T-cell (primary cell): ENCODE measurements around the gene TPST1. TPM values are rescaled to one million over a fixed set of nuclear protein-coding genes. Genes with fewer than 3 reads are reported as not detected.

Experiments
- ATAC-seq, 4 experiments: fragments of 200-7000 bp in 3 of 4; fragments of 150-1000 bp in 1 of 4; cut with Tn5 transposase; replicated peaks in 1 of 4; 1 replicate in 3 of 4; 2 replicates in 1 of 4; pipeline ENCODE4 v1.10.0; 2021; ENCODE audit warnings: moderate library complexity in 3 of 4, mild to moderate bottlenecking in 2 of 4, moderate number of reproducible peaks in 1 of 4
- CTCF ChIA-PET, 2 donors: fragments of 300-600 bp; sonication (Branson Sonifier 250); formaldehyde crosslinking; loops; one replicate each; lab custom pipeline; 2022; ENCODE audit warnings: antibody characterized with exemption in 2 of 2; lab: Charles Lee
- POLR2A ChIA-PET, 2 donors: fragments of 300-600 bp; sonication (Branson Sonifier 250); formaldehyde crosslinking; loops; one replicate each; lab custom pipeline; 2022; ENCODE audit warnings: antibody characterized with exemption in 2 of 2; lab: Charles Lee
- DNase-seq, 35 experiments: peaks; one replicate each; pipeline versions ENCODE4 v3.0.0 to v3.0.0-alpha.2; 2013 to 2023
- H3K27ac ChIP-seq: one replicate; pipeline ENCODE4 v1.5.1; 2013; ENCODE audit warnings: low read length
- H3K27me3 ChIP-seq, 2 experiments: replicated peaks in 1 of 2; 1 replicate in 1 of 2; 2 replicates in 1 of 2; pipeline versions ENCODE4 v1.6.1 to v1.7.0; 2013; ENCODE audit warnings: low read length in 1 of 2, mixed read lengths in 1 of 2; ENCODE audit not compliant: control insufficient read depth in 2 of 2, insufficient read depth in 2 of 2; ENCODE audit errors: extremely low read depth in 1 of 2
- H3K36me3 ChIP-seq, 2 donors: 1 replicate in 1 of 2; 2 replicates in 1 of 2; pipeline versions ENCODE4 v1.6.1 to v1.7.0; 2013; ENCODE audit warnings: low read length in 1 of 2; ENCODE audit not compliant: control insufficient read depth in 2 of 2, insufficient read depth in 1 of 2; ENCODE audit errors: extremely low read depth in 1 of 2
- H3K4me1 ChIP-seq, 2 experiments: 1 replicate in 1 of 2; 2 replicates in 1 of 2; pipeline versions ENCODE4 v1.6.1 to v1.7.0; 2013; ENCODE audit warnings: low read length in 2 of 2, mixed read lengths in 1 of 2; ENCODE audit not compliant: insufficient read depth in 2 of 2, control insufficient read depth in 1 of 2; ENCODE audit errors: extremely low read depth in 1 of 2
- H3K4me3 ChIP-seq, 2 donors: 1 replicate in 1 of 2; 2 replicates in 1 of 2; pipeline versions ENCODE4 v1.5.1 to v1.7.0; 2013; ENCODE audit warnings: mild to moderate bottlenecking in 2 of 2, low read length in 1 of 2, moderate library complexity in 1 of 2; ENCODE audit not compliant: control insufficient read depth in 1 of 2; ENCODE audit errors: extremely low read depth in 1 of 2
- H3K9me3 ChIP-seq: 2 replicates; pipeline ENCODE4 v1.7.0; 2013
- H3K27ac Mint-ChIP-seq, 2 donors: one replicate each; pipeline ENCODE4 v1.8.0; 2020 to 2021; ENCODE audit warnings: mild to moderate bottlenecking in 2 of 2, mixed read lengths in 2 of 2
- H3K27me3 Mint-ChIP-seq, 2 donors: one replicate each; pipeline ENCODE4 v1.8.0; 2021 to 2022; ENCODE audit warnings: mixed read lengths in 2 of 2
- H3K36me3 Mint-ChIP-seq: one replicate; pipeline ENCODE4 v1.8.0; 2021; ENCODE audit warnings: mixed read lengths
- H3K4me1 Mint-ChIP-seq, 3 donors: one replicate each; pipeline ENCODE4 v1.8.0; 2020 to 2022; ENCODE audit warnings: mixed read lengths in 3 of 3, mild to moderate bottlenecking in 1 of 3
- H3K4me3 Mint-ChIP-seq, 3 donors: one replicate each; pipeline ENCODE4 v1.8.0; 2020 to 2022; ENCODE audit warnings: mild to moderate bottlenecking in 3 of 3, mixed read lengths in 3 of 3, moderate library complexity in 3 of 3
- H3K9me3 Mint-ChIP-seq, 3 donors: one replicate each; pipeline ENCODE4 v1.8.0; 2020 to 2022; ENCODE audit warnings: mixed read lengths in 3 of 3
- WGBS: methylation state at CpG from one replicate; pipeline ENCODE4 v1.1.5; 2013; ENCODE audit warnings: missing lambda C conversion rate; ENCODE audit not compliant: insufficient coverage; 5-methylcytosine and 5-hydroxymethylcytosine counted together
- total RNA-seq, 35 experiments: library from RNA in 6 of 35; stranded (reverse) in 6 of 35; fragments of 120-200 nt in 1 of 35; gene quantifications; one replicate each; pipeline versions ENCODE4 v1.2.1 to v1.2.4 and lab custom pipeline; 2013 to 2026

TPST1 gene
- total RNA-seq, 5 donors from 2014 or later (not counting 1 experiment from before 2014, with no cell fraction given), result 2.1 to 6.3 (median 2.6) TPM

DNA sequence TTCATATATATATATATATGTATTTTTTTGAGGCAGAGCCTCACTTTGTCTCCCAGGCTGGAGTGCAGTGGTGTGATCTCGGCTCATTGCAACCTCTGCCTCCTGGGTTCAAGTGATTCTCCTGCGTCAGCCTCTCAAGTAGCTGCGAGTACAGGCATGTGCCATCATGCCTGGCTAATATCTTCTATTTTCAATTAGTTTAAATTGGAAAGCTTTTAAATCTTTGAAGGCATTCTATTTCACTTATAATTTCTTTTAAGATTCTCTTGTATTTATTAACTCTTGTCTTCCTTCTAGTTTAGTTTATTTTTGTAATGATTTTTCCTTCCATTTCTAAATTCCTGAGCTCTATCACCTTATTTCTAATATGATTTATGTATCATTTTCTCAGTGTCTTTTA is 71.2 kb downstream of the TPST1 start:
- H3K27me3 ChIP-seq, result peaks cover 0 to 3% of the 10 kb centered on the region in 2 experiments
- WGBS, result 100% methylated on average over 2 of the region's 3 CpGs
- ChIA-PET CTCF (no interaction called here), POLR2A (interaction anchor here in 1 of 2 donors (0.7 kb wide), 1 partner anchor 10 kb away, joined by 4 read pairs; no protein-coding TSS in a partner anchor)
- H3K4me3 ChIP-seq, result no peak overlapping the region
- H3K27ac ChIP-seq, result no peak overlapping the region
- Mint-ChIP-seq H3K9me3 (peaks cover 0 to 2% (median 2%) of the 10 kb centered on the region in 3 donors), H3K4me3 (no peak overlapping the region), H3K27ac (no peak overlapping the region), H3K4me1 (no peaks in the 10 kb centered on the region), H3K36me3 (no peaks in the 10 kb centered on the region), H3K27me3 (no peaks in the 10 kb centered on the region)
- no peaks in the 10 kb centered on the region for H3K36me3 ChIP-seq
- H3K4me1 ChIP-seq, result no peaks in the 10 kb centered on the region
- ATAC-seq, result no peak
- H3K9me3 ChIP-seq, result no peaks in the 10 kb centered on the region
- DNase-seq, result no peak

DNA sequence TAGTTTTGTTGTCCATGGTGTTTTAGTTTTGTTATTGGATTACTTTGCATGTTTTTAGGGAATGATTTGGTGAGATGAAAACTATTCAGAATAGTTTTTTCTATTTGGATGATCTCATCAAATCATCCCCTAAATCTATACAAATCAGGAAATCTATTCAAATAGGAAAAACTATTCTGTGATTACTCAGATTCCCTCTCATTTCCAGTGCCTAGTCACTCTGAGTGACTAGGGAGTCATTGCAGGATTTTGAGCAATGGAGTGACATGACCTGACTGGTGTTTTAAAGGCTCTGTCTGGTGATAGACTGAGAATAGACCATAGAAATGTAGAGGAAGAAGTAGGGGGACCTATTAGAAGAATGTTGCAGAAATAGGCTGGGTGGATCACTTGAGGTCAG is 72.4 kb downstream of the TPST1 start:
- ATAC-seq (no peak), DNase-seq (no peak)
- Histone ChIP-seq H3K27me3 (peaks cover 0 to 1% of the 10 kb centered on the region in 2 experiments), H3K9me3 (no peaks in the 10 kb centered on the region), H3K36me3 (no peaks in the 10 kb centered on the region), H3K4me1 (no peaks in the 10 kb centered on the region), H3K4me3 (no peak overlapping the region), H3K27ac (no peak overlapping the region)
- H3K27me3 Mint-ChIP-seq, result no peaks in the 10 kb centered on the region
- H3K4me1 Mint-ChIP-seq, result no peaks in the 10 kb centered on the region
- no peak overlapping the region for H3K4me3 Mint-ChIP-seq
- POLR2A ChIA-PET, result no interaction called here
- no peak overlapping the region for H3K27ac Mint-ChIP-seq
- no peaks in the 10 kb centered on the region for H3K36me3 Mint-ChIP-seq
- CTCF ChIA-PET, result no interaction called here
- peaks cover 0 to 2% (median 0%) of the 10 kb centered on the region in 3 donors for H3K9me3 Mint-ChIP-seq

DNA sequence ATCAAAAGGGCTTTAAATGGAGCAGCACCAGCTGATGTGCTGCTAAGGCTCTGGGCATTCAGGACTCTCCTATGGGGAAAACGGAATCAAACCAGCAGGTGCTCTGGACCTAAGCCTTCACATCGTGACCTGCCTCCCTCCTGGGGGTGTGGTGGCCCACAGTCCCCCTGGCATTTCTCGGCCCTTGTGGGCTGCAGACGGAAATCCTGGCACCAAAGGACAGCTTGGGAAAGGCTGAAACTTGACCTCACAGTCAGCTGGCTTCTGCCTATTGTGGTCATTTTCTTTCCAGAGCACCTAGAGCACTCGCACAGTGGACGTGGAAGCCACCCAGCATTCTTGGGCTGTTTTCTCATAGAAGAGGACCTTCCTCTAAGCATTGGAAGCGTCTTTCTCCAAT is 74.8 kb downstream of the TPST1 start:
- H3K4me3 Mint-ChIP-seq, result no peak overlapping the region
- H3K27ac Mint-ChIP-seq, result no peak overlapping the region
- no peaks in the 10 kb centered on the region for H3K9me3 ChIP-seq
- no peak overlapping the region for H3K27ac ChIP-seq
- no peaks in the 10 kb centered on the region for H3K27me3 Mint-ChIP-seq
- no peaks in the 10 kb centered on the region for H3K4me1 ChIP-seq
- H3K36me3 Mint-ChIP-seq, result no peaks in the 10 kb centered on the region
- H3K4me1 Mint-ChIP-seq, result no peaks in the 10 kb centered on the region
- no peak for ATAC-seq
- CTCF ChIA-PET, result no interaction called here
- H3K36me3 ChIP-seq, result no peaks in the 10 kb centered on the region
- POLR2A ChIA-PET, result no interaction called here
- no peak for DNase-seq
- H3K9me3 Mint-ChIP-seq, result no peaks in the 10 kb centered on the region
- no peaks in the 10 kb centered on the region for H3K27me3 ChIP-seq
- no peak overlapping the region for H3K4me3 ChIP-seq
- WGBS, result 88% methylated on average over 6 of the region's 7 CpGs

DNA sequence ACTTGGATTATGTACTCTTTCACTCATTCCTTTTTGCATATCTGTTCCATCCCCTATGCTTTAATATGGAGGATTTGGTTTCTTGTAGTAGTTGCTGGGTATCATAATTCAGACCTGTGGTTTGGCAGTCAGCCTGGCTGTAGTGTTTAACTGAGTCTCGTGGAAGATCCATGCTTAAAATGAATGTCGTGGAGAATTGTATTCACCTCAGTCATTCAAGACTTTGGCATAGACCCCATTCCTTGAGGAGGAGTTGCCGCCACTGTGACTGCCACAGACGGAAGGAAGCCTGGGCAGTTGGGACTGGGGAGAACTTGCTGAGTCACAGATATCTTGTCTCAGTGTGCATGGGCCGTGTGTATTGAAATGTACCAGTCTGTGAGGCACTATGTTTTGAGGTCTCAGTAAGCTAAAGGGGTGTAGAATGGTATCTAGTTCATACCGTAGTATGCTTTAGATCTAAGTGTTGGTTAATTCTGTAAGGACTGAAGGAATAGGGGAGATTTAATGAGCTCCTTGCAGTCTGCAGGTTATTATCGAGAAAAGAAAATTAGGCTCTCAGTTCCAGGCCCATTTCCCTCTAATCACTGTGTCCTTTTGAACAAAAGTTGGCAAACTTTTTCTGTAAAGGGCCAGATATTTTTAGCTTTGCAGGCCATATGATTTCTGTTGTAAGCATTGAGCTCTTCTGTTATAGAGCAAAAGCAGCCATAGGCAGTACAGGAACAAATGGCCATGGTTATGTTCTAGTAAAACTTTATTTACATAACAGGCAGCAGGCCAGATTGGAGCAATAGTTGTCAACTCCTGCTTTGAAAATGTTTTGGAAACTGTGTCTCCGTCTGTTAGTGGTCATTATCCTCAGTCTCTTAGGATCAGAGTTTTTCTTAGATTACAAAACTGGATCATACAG is 76.8 kb downstream of the TPST1 start:
- no peaks in the 10 kb centered on the region for H3K27me3 ChIP-seq
- H3K4me1 Mint-ChIP-seq, result no peaks in the 10 kb centered on the region
- no peak for ATAC-seq
- no peaks in the 10 kb centered on the region for H3K9me3 Mint-ChIP-seq
- CTCF ChIA-PET, result interaction anchor here in 1 of 2 donors (0.8 kb wide), 1 partner anchor 12 kb away, joined by 6 read pairs; no protein-coding TSS in a partner anchor
- H3K36me3 Mint-ChIP-seq, result no peaks in the 10 kb centered on the region
- H3K4me3 Mint-ChIP-seq, result no peak overlapping the region
- no peaks in the 10 kb centered on the region for H3K27me3 Mint-ChIP-seq
- H3K4me3 ChIP-seq, result no peak overlapping the region
- no peaks in the 10 kb centered on the region for H3K9me3 ChIP-seq
- no peaks in the 10 kb centered on the region for H3K36me3 ChIP-seq
- H3K27ac Mint-ChIP-seq, result no peak overlapping the region
- H3K27ac ChIP-seq, result no peak overlapping the region
- no peak for DNase-seq
- POLR2A ChIA-PET, result no interaction called here
- no peaks in the 10 kb centered on the region for H3K4me1 ChIP-seq
- WGBS, result 52% methylated on average over 4 of the region's 8 CpGs

DNA sequence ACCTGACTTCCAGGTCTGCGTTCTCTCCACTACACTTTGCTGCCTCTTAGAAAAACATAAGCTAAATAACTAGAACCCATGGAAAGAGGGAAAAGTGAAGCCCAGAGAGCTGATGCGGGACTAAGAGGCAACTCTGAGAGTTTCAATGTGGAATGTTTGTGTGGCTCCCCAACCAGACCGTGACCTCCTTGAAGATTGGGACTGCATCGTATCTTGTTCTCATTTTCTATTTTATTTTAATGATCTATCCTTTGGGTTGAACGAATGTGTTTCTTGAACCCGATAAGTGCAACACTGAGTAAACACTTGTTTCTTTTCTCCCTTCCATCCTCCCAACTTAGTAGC is 77.4 kb downstream of the TPST1 start:
- 100% methylated on average over 2 of the region's 6 CpGs for WGBS
- Histone ChIP-seq H3K27ac (no peak overlapping the region), H3K36me3 (no peaks in the 10 kb centered on the region), H3K4me3 (no peak overlapping the region), H3K4me1 (no peaks in the 10 kb centered on the region), H3K9me3 (no peaks in the 10 kb centered on the region), H3K27me3 (no peaks in the 10 kb centered on the region)
- no peaks in the 10 kb centered on the region for H3K27me3 Mint-ChIP-seq
- H3K4me1 Mint-ChIP-seq, result no peaks in the 10 kb centered on the region
- H3K36me3 Mint-ChIP-seq, result no peaks in the 10 kb centered on the region
- no peaks in the 10 kb centered on the region for H3K9me3 Mint-ChIP-seq
- ChIA-PET POLR2A (no interaction called here), CTCF (interaction anchor here in 1 of 2 donors (0.8 kb wide), 1 partner anchor 13 kb away, joined by 6 read pairs; no protein-coding TSS in a partner anchor)
- H3K4me3 Mint-ChIP-seq, result no peak overlapping the region
- ATAC-seq (no peak), DNase-seq (no peak)
- H3K27ac Mint-ChIP-seq, result no peak overlapping the region

DNA sequence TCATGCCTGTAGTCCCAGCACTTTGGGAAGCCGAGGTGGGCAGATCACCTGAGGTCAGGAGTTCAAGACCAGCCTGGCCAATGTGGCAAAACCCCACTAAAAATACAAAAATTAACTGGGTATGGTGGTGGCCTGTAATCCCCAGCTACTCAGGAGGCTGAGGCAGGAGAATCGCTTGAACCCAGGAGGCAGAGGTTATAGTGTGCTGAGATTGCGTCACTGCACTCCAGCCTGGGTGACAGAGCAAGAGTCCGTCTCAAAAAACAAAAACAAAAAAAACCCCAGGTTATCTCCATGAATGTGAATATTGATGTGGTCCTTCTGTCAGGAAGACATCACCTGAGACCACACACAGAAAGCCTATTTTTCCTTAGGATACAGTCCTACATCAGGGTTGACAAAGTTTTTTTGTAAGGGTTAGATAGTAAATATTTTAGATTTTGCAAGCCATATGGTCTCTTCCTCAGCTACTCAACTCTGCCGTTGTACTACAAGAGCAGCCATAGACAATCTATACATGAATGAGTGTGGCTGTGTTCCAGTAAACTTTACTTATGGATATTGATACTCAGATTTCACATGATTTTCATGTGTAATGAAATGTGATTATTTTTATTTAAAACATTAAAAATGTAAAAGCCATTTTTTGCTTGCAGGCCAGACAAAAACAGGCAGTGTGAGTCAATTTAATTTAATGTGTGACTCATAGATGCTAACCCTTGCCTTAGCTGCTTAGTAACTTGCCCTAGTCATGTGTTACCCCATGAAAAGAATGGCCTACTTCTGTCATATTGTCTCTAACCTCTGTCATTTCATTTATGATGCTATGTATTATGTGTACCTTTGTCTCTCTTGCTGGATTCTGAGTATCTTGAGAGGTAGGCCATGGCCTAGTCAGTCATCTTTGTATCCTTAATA is 78.1 kb downstream of the TPST1 start:
- H3K36me3 ChIP-seq, result no peaks in the 10 kb centered on the region
- no peaks in the 10 kb centered on the region for H3K27me3 Mint-ChIP-seq
- ATAC-seq (no peak), DNase-seq (no peak)
- H3K4me1 Mint-ChIP-seq, result no peaks in the 10 kb centered on the region
- no CpG with 5 or more reads among the region's 5 CpGs for WGBS
- POLR2A ChIA-PET, result no interaction called here
- no peaks in the 10 kb centered on the region for H3K36me3 Mint-ChIP-seq
- no peak overlapping the region for H3K27ac Mint-ChIP-seq
- H3K9me3 ChIP-seq, result no peaks in the 10 kb centered on the region
- no peaks in the 10 kb centered on the region for H3K27me3 ChIP-seq
- no peak overlapping the region for H3K27ac ChIP-seq
- no peaks in the 10 kb centered on the region for H3K9me3 Mint-ChIP-seq
- no peak overlapping the region for H3K4me3 ChIP-seq
- H3K4me1 ChIP-seq, result no peaks in the 10 kb centered on the region
- H3K4me3 Mint-ChIP-seq, result no peak overlapping the region
- CTCF ChIA-PET, result no interaction called here
